Panc1 (cell line): ENCODE results near the gene USP9X.
"Not testable (repeated sequence)": the region's sequence is repeated elsewhere in the genome, so short reads cannot be mapped to it uniquely, and the experiment has no call there.

Experiments used
- CTCF ChIP-seq: fragments of 450-650 bp; IDR thresholded peaks from 2 replicates; pipeline ENCODE4 v1.5.1; 2017; ENCODE audit warnings: mild to moderate bottlenecking
- POLR2AphosphoS5 ChIP-seq: IDR thresholded peaks from 2 replicates; pipeline ENCODE4 v1.6.1; 2012; ENCODE audit warnings: mild to moderate bottlenecking, low read depth, low read length, moderate library complexity
- REST ChIP-seq, 2 experiments: IDR thresholded peaks; 2 replicates each; pipeline ENCODE4 v1.6.1; 2011 to 2012; ENCODE audit warnings: low read depth in 2 of 2, control low read depth in 1 of 2, low read length in 1 of 2, mild to moderate bottlenecking in 1 of 2, moderate library complexity in 1 of 2; ENCODE audit not compliant: insufficient read depth in 1 of 2
- SIN3A ChIP-seq: IDR thresholded peaks from 2 replicates; pipeline ENCODE4 v1.6.1; 2012; ENCODE audit warnings: low read depth, mild to moderate bottlenecking, low read length, moderate library complexity, borderline replicate concordance; ENCODE audit not compliant: insufficient read depth
- TCF7L2 ChIP-seq: IDR thresholded peaks from 2 replicates; pipeline ENCODE4 v1.6.1; 2011; ENCODE audit warnings: mild to moderate bottlenecking, low read depth, low read length, inconsistent platforms

DNA sequence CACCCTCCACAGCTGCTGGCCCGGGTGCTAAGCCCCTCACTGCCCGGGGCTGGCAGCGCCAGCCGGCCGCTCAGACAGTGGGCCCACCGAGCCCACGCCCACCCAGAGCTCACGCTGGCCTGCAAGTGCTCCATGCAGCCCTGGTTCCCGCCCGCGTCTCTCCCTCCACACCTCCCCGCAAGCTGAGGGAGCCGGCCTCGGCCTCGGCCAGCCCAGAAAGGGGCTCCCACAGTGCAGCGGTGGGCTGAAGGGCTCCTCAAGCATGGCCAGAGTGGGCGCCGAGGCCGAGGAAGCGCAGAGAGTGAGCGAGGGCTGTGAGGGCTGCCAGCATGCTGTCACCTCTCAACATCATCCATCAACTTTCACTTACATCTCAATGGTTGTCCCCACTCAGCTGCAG is 200.7 kb downstream of the USP9X start:
- not testable (repeated sequence) for TF ChIP-seq CTCF; REST (IDR thresholded peaks at IDR 0.05; ENCODE audit: insufficient read depth in 1 of 2, low read depth in 2 of 2, low read length in 1 of 2); POLR2AphosphoS5; SIN3A; TCF7L2
